Activated CD8-positive, alpha-beta T cell treated with anti-CD3 and anti-CD28 coated beads for 36 hours (primary cell): ENCODE measurements around the gene MRPL19. TPM values are rescaled to one million over a fixed set of nuclear protein-coding genes. Genes with fewer than 3 reads are reported as not detected.

Source experiments
- ATAC-seq: fragments of 200-7000 bp; cut with Tn5 transposase; one replicate; pipeline ENCODE4 v1.10.0; 2021; ENCODE audit warnings: mild to moderate bottlenecking, moderate library complexity
- CTCF ChIA-PET: fragments of 350-600 bp; sonication (Branson Sonifier 250); formaldehyde crosslinking; loops from one replicate; lab custom pipeline; 2021; ENCODE audit warnings: antibody characterized with exemption; lab: Charles Lee
- POLR2A ChIA-PET: fragments of 350-600 bp; sonication (Branson Sonifier 250); formaldehyde crosslinking; loops from one replicate; lab custom pipeline; 2021; ENCODE audit warnings: antibody characterized with exemption; lab: Charles Lee
- DNase-seq: peaks from one replicate; pipeline ENCODE4 v3.0.0-alpha.2; 2020
- H3K27ac Mint-ChIP-seq: one replicate; pipeline ENCODE4 v1.8.0; 2021; ENCODE audit warnings: mild to moderate bottlenecking, mixed read lengths
- H3K27me3 Mint-ChIP-seq: one replicate; pipeline ENCODE4 v1.8.0; 2021; ENCODE audit warnings: mixed read lengths
- H3K36me3 Mint-ChIP-seq: one replicate; pipeline ENCODE4 v1.8.0; 2021; ENCODE audit warnings: low read depth, mixed read lengths
- H3K4me1 Mint-ChIP-seq: one replicate; pipeline ENCODE4 v1.8.0; 2021; ENCODE audit warnings: low read depth, mixed read lengths
- H3K4me3 Mint-ChIP-seq: one replicate; pipeline ENCODE4 v1.8.0; 2021; ENCODE audit warnings: mild to moderate bottlenecking, moderate library complexity, mixed read lengths
- H3K9me3 Mint-ChIP-seq: one replicate; pipeline ENCODE4 v1.8.0; 2021; ENCODE audit warnings: mixed read lengths
- intact Hi-C: fragments of 100-400 bp; cut with micrococcal nuclease; formaldehyde crosslinking; loops from one replicate; pipeline ENCODE4 v1.10.0; 2022
- total RNA-seq, 2 experiments: library from RNA; stranded (reverse); gene quantifications; one replicate each; pipeline ENCODE4 v1.2.3, GENCODE V29; 2021
- TF ChIP-seq, protein P1 (sequence below): fragments of 200-600 bp; IDR thresholded peaks from one replicate; pipeline ENCODE4 v1.8.0; 2022; ENCODE audit warnings: antibody characterized with exemption, mild to moderate bottlenecking

MRPL19 gene
- total RNA-seq, 2 experiments from 2014 or later = 64.3 to 75.4 TPM

DNA sequence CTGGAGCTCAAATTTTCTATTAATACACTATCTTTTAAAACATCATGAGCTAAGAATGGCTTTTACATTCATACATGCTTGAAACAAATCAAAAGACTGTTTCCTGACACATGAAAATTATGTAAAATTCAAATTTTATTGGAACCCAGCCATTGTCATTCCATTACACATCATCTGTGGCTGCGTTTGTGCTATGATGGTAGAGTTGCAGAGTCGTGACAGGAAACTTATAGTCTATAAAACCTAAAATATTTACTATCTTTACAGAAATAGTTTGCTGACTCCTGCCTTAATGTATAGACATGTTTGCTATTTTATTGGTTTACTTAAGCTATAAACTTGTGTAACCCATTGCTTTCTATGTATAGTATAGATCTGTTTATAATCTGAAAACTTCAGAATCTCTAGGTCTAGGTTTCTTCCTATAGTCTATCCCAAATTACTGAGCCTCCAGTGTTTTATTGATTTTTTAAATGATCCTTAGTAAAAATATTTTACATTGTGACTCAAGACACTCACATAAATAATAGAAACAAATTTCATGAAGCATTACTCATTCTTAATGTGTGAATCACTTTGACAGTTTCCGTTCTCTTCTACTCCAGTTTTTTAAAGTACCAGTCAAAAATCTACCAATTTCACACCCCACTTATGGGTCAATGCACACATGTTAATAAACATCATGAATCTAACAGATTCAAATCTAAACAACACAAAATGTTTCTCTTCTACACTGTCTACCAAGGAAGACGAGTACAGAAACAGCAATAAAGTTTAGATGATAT is 26.4 kb upstream of the MRPL19 start:
- no peak for ATAC-seq
- no peak for DNase-seq
- CTCF ChIA-PET = interaction anchor here (1.6 to 3.1 kb wide), 2 partner anchors 8 to 11 kb away, joined by 9 to 11 read pairs; no protein-coding TSS in a partner anchor
- POLR2A ChIA-PET = interaction anchor here (0.6 kb wide), 1 partner anchor 140 kb away, joined by 4 read pairs; no protein-coding TSS in a partner anchor
- intact Hi-C loops = no loop called here
- Mint-ChIP-seq H3K27ac (no peak overlapping the region), H3K4me1 (no peaks in the 10 kb centered on the region), H3K27me3 (peaks cover 12% of the 10 kb centered on the region), H3K4me3 (no peak overlapping the region), H3K36me3 (no peaks in the 10 kb centered on the region), H3K9me3 (no peaks in the 10 kb centered on the region)
- TF ChIP-seq, protein P1, sequence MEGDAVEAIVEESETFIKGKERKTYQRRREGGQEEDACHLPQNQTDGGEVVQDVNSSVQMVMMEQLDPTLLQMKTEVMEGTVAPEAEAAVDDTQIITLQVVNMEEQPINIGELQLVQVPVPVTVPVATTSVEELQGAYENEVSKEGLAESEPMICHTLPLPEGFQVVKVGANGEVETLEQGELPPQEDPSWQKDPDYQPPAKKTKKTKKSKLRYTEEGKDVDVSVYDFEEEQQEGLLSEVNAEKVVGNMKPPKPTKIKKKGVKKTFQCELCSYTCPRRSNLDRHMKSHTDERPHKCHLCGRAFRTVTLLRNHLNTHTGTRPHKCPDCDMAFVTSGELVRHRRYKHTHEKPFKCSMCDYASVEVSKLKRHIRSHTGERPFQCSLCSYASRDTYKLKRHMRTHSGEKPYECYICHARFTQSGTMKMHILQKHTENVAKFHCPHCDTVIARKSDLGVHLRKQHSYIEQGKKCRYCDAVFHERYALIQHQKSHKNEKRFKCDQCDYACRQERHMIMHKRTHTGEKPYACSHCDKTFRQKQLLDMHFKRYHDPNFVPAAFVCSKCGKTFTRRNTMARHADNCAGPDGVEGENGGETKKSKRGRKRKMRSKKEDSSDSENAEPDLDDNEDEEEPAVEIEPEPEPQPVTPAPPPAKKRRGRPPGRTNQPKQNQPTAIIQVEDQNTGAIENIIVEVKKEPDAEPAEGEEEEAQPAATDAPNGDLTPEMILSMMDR = no peak

DNA sequence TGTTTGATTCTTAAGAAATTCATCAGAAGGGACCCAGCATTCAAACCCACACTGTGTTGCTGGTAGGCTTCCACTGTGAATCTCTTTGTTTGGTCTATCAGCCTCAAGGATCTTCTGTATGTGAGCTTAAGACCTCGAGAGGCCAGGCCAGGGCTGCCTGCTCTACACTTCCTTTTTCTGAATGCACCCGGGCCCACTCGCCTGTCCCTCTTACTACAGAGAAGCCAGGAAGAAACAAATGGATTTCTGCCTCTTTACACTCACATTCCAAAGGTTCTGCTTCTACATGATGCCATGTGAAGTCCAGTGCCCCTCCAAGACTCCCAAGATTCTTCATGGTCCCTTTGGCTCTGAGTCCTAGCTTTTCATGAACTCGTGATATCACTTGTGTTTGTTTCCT is 25.4 kb upstream of the MRPL19 start:
- no peak for DNase-seq
- Mint-ChIP-seq H3K4me3 (no peak overlapping the region), H3K27me3 (peaks cover 13% of the 10 kb centered on the region), H3K36me3 (no peaks in the 10 kb centered on the region), H3K9me3 (no peaks in the 10 kb centered on the region), H3K27ac (no peak overlapping the region), H3K4me1 (no peaks in the 10 kb centered on the region)
- no peak for ATAC-seq
- intact Hi-C loops = no loop called here
- TF ChIP-seq, protein P1 = no peak
- ChIA-PET POLR2A (no interaction called here), CTCF (interaction anchor here (1.0 kb wide), 1 partner anchor 12 kb away, joined by 3 read pairs; no protein-coding TSS in a partner anchor)

DNA sequence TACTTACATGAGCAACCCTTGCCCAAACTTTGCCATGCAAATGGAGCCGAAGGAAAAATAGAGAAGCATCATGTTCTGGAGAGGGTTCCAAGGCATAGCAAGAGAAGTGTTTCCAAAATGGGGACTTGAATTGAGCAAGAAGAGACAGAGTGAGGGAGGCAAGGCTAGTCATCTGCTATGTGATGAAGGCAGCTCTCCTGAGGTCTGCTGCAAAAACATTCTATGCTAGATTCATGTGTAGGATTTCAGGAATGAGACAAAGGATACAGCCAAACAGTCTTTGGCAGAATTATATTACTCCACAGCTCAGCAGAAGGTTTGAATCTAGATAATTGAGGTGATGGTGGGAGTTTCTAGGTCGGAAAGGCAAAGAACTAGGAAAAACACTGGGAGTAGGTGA is 24.1 kb upstream of the MRPL19 start:
- intact Hi-C loops = no loop called here
- CTCF ChIA-PET = no interaction called here

DNA sequence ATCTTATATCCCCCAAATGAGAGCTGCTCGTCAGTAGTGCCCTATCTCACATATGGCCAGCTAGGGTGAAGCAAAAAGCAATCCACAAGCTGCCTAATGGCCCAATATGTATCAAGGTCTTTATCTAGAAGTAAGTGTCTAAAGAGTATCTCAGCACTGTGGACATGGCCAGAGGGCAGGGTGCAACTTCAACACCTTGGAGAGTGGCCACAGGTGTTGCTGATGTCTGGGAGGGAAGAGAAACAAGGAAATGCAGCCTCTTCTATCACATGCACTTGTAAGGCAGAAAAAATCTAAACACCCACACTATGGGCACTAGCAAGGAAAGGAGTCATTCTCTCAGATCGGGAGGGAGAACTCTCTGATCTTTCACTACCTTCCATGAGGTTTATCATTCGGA is 23.7 kb upstream of the MRPL19 start:
- CTCF ChIA-PET = interaction anchor here (0.7 kb wide), 1 partner anchor 12 kb away, joined by 3 read pairs; no protein-coding TSS in a partner anchor
- Mint-ChIP-seq H3K27me3 (peaks cover 14% of the 10 kb centered on the region), H3K4me1 (no peaks in the 10 kb centered on the region), H3K4me3 (no peak overlapping the region), H3K9me3 (no peaks in the 10 kb centered on the region), H3K36me3 (no peaks in the 10 kb centered on the region), H3K27ac (no peak overlapping the region)
- TF ChIP-seq, protein P1 = no peak
- intact Hi-C loops = no loop called here
- DNase-seq (no peak), ATAC-seq (no peak)
- POLR2A ChIA-PET = no interaction called here

More for the DNA sequence above, 24.1 kb upstream of the MRPL19 start:
- Mint-ChIP-seq H3K9me3 (no peaks in the 10 kb centered on the region), H3K27me3 (peaks cover 19% of the 10 kb centered on the region), H3K36me3 (no peaks in the 10 kb centered on the region), H3K4me1 (no peaks in the 10 kb centered on the region), H3K4me3 (no peak overlapping the region), H3K27ac (no peak overlapping the region)
- TF ChIP-seq, protein P1 = no peak
- POLR2A ChIA-PET = no interaction called here
- ATAC-seq (no peak), DNase-seq (no peak)

DNA sequence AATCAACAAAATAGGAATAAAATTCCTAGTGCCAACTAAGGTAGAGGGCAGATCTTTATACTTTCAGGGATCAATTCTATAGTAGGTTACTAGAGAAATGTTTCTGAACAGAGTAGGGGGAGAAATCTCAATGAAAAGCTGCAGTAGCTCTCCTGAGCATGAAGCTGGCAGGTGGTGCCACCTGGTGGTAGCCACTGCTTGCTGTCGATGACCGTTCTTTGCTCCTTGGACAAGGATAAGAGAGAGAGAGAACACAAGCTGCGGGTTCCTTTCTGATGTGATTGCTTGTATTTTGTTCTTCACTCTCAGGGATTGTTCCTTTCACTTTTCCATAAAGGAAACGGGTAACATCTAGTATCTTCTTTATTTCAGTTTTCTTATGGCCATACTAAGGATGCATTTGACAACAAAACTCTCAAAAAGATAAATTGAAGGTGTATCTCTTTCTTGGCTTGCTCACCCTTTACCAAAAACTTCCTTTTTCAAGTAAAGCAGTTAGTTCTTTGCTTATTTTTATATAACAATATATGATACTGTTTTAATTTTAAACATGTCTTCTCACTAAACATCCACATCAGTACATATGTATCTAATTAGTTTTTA is 18.6 kb upstream of the MRPL19 start:
- no peaks in the 10 kb centered on the region for H3K4me1 Mint-ChIP-seq
- TF ChIP-seq, protein P1 = peak; percentile 76
- CTCF ChIA-PET = interaction anchor here (0.7 to 3.2 kb wide), 22 partner anchors 9 to 709 kb away, joined by 3 to 34 read pairs (median 4); partner anchors contain the start of gene MRPL19
- DNase-seq (peak; percentile 82), ATAC-seq (peak; percentile 80)
- H3K27ac Mint-ChIP-seq = no peak overlapping the region
- POLR2A ChIA-PET = no interaction called here
- intact Hi-C loops = loop anchor here (5.0 kb wide), 1 partner anchor 161 kb away; no protein-coding TSS in a partner anchor
- H3K4me3 Mint-ChIP-seq = no peak overlapping the region
- peaks cover 25% of the 10 kb centered on the region for H3K27me3 Mint-ChIP-seq
- no peaks in the 10 kb centered on the region for H3K36me3 Mint-ChIP-seq
- no peaks in the 10 kb centered on the region for H3K9me3 Mint-ChIP-seq
